Colonic mucosa (tissue), 4 donors: ENCODE measurements around the gene UBR2. TPM values are rescaled to one million over a fixed set of nuclear protein-coding genes. Genes with fewer than 3 reads are reported as not detected.

Source experiments
- DNase-seq: peaks from one replicate; pipeline ENCODE4 v3.0.0-alpha.2; 2020
- H3K27ac ChIP-seq: fragments of 200-600 bp; one replicate; pipeline ENCODE4 v1.8.0; 2021
- H3K27me3 ChIP-seq: fragments of 200-600 bp; one replicate; pipeline ENCODE4 v1.8.0; 2021
- H3K36me3 ChIP-seq: fragments of 200-600 bp; one replicate; pipeline ENCODE4 v1.8.0; 2021
- H3K4me1 ChIP-seq: fragments of 200-600 bp; one replicate; pipeline ENCODE4 v1.8.0; 2021; ENCODE audit warnings: mild to moderate bottlenecking
- H3K4me3 ChIP-seq: fragments of 200-600 bp; one replicate; pipeline ENCODE4 v1.8.0; 2021
- H3K9ac ChIP-seq, 2 donors: one replicate each; pipeline ENCODE4 v1.7.0; 2013; ENCODE audit warnings: control low read depth in 2 of 2, low read depth in 2 of 2, low read length in 2 of 2
- H3K9me3 ChIP-seq: fragments of 200-600 bp; one replicate; pipeline ENCODE4 v1.8.0; 2021
- CTCF ChIP-seq: fragments of 200-600 bp; IDR thresholded peaks from one replicate; pipeline ENCODE4 v1.8.0; 2022; ENCODE audit warnings: antibody characterized with exemption, mild to moderate bottlenecking
- intact Hi-C: fragments of 100-400 bp; cut with DNase I; formaldehyde crosslinking; loops from one replicate; pipeline ENCODE4 v1.14.1; 2022
- total RNA-seq, 2 donors: library from RNA; stranded (reverse); fragmentation: NEBNext Ultra II Directional in 1 of 2; extraction: Animal tissue kit (Norgen Biotek cat#: 25700) in 1 of 2; gene quantifications; one replicate each; pipeline ENCODE4 v1.2.1, GENCODE V29; 2021
- donor health status: healthy.
- donor health status: DM: no; HTN: no; CAD: no.
- donor health status: DM: no; HTN: no; CAD: no.

The UBR2 gene
- total RNA-seq, 2 donors from 2014 or later, result 33.0 to 42.3 TPM

- DNase-seq, result no peak
- Histone ChIP-seq H3K9me3 (no peaks in the 10 kb centered on the region), H3K4me3 (no peak overlapping the region), H3K4me1 (no peaks in the 10 kb centered on the region), H3K36me3 (peaks cover 5% of the 10 kb centered on the region), H3K27me3 (no peaks in the 10 kb centered on the region), H3K27ac (no peak overlapping the region), H3K9ac (no peak overlapping the region)
- intact Hi-C loops, result no loop called here
- no peak for TF ChIP-seq CTCF
Observed at GRCh38 chr6:42615518-42615917, 51.7 kb downstream of the UBR2 start.

DNA sequence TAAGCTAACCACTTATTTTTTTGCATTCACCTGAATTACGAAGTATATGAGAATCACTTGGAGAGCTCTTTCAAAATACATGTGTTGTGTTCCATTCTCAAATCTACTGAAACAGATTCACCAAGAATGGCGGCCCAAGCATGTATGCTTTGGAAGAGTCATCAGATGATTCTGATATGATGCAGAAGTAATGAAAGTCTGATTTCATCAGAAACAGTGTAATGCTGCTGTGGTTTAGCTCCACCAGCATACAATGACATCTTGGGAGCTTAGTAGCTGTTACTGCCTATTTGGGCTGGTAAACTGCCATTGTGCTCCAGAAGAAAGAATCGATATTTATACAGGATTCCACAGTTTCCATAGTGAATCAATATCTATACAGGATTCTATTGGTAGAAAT is 52.9 kb downstream of the UBR2 start:
- DNase-seq, result no peak
- Histone ChIP-seq H3K9ac (no peak overlapping the region), H3K36me3 (peaks cover 5% of the 10 kb centered on the region), H3K4me3 (no peak overlapping the region), H3K4me1 (no peaks in the 10 kb centered on the region), H3K27me3 (no peaks in the 10 kb centered on the region), H3K9me3 (no peaks in the 10 kb centered on the region), H3K27ac (no peak overlapping the region)
- intact Hi-C loops, result no loop called here
- no peak for TF ChIP-seq CTCF

- no peak for TF ChIP-seq CTCF
- no peak for DNase-seq
- H3K4me1 ChIP-seq, result no peaks in the 10 kb centered on the region
- intact Hi-C loops, result no loop called here
- no peaks in the 10 kb centered on the region for H3K27me3 ChIP-seq
- H3K9me3 ChIP-seq, result no peaks in the 10 kb centered on the region
- H3K36me3 ChIP-seq, result peaks cover 5% of the 10 kb centered on the region
- H3K4me3 ChIP-seq, result no peak overlapping the region
- H3K27ac ChIP-seq, result no peak overlapping the region
- no peak overlapping the region for H3K9ac ChIP-seq
Observed at GRCh38 chr6:42618105-42618504, 54.3 kb downstream of the UBR2 start.

GRCh38 chr6:42618686-42619085 is 54.9 kb downstream of the UBR2 start:
- H3K4me1 ChIP-seq, result no peaks in the 10 kb centered on the region
- no peaks in the 10 kb centered on the region for H3K9me3 ChIP-seq
- no peak overlapping the region for H3K4me3 ChIP-seq
- H3K27me3 ChIP-seq, result no peaks in the 10 kb centered on the region
- no peak overlapping the region for H3K27ac ChIP-seq
- peaks cover 5% of the 10 kb centered on the region for H3K36me3 ChIP-seq
- H3K9ac ChIP-seq, result no peak overlapping the region
- TF ChIP-seq CTCF, result no peak
- no peak for DNase-seq
- intact Hi-C loops, result no loop called here

- DNase-seq, result no peak
- H3K27me3 ChIP-seq, result no peaks in the 10 kb centered on the region
- peaks cover 5% of the 10 kb centered on the region for H3K36me3 ChIP-seq
- H3K4me1 ChIP-seq, result no peaks in the 10 kb centered on the region
- no peak overlapping the region for H3K27ac ChIP-seq
- intact Hi-C loops, result no loop called here
- no peaks in the 10 kb centered on the region for H3K9me3 ChIP-seq
- TF ChIP-seq CTCF, result no peak
- no peak overlapping the region for H3K9ac ChIP-seq
- no peak overlapping the region for H3K4me3 ChIP-seq
Observed at GRCh38 chr6:42619963-42620362, 56.1 kb downstream of the UBR2 start.

DNA sequence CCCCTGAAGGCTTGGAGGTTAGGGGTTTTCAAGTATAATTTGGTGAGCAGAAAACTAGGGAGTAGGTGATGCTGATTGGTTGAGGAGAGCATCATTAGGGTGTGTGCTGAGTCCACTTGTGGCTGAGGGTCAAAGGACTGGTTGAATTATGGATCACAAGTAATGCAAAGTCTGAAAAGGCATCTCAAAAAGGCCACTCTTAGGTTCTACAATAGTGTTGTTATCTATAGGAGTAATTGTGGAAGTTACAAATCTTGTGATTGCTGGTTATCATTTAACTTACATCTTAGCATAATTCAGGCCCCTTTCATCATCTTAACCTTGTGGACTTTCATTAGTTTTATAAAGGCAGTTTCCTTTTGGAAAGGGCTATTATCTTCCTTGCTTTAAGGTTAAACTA is 60.8 kb downstream of the UBR2 start:
- Histone ChIP-seq H3K9me3 (no peaks in the 10 kb centered on the region), H3K4me3 (no peak overlapping the region), H3K36me3 (no peaks in the 10 kb centered on the region), H3K9ac (no peak overlapping the region), H3K27ac (no peak overlapping the region), H3K27me3 (no peaks in the 10 kb centered on the region), H3K4me1 (no peaks in the 10 kb centered on the region)
- TF ChIP-seq CTCF, result no peak
- intact Hi-C loops, result no loop called here
- DNase-seq, result no peak
